KMS-11 (cell line): ENCODE data around the gene TNNT1.

Experiments
- H2AFZ ChIP-seq: fragments of 200-600 bp; sonication (generic); 2 replicates; pipeline ENCODE4 v1.6.1; 2016; ENCODE audit warnings: antibody characterized with exemption, mixed run types, low read depth
- H3K27ac ChIP-seq: fragments of 200-600 bp; sonication (generic); 2 replicates; pipeline ENCODE4 v1.6.1; 2016; ENCODE audit warnings: mild to moderate bottlenecking, mixed run types
- H3K27me3 ChIP-seq: fragments of 200-600 bp; sonication (generic); 2 replicates; pipeline ENCODE4 v1.6.1; 2017; ENCODE audit warnings: mild to moderate bottlenecking, low read depth, mixed run types, moderate library complexity; ENCODE audit not compliant: insufficient read depth
- H3K36me3 ChIP-seq: fragments of 200-600 bp; sonication (generic); 2 replicates; pipeline ENCODE4 v1.6.1; 2017; ENCODE audit warnings: mild to moderate bottlenecking, mixed run types; ENCODE audit not compliant: insufficient read depth
- H3K4me1 ChIP-seq: fragments of 200-600 bp; sonication (generic); 2 replicates; pipeline ENCODE4 v1.6.1; 2016; ENCODE audit warnings: mild to moderate bottlenecking, low read depth, mixed run types; ENCODE audit not compliant: poor library complexity, severe bottlenecking
- H3K4me2 ChIP-seq: fragments of 200-600 bp; sonication (generic); 2 replicates; pipeline ENCODE4 v1.7.0; 2016; ENCODE audit warnings: mild to moderate bottlenecking, mixed run types
- H3K4me3 ChIP-seq: fragments of 200-600 bp; sonication (generic); IDR thresholded peaks from 2 replicates; pipeline ENCODE4 v1.6.1; 2017; ENCODE audit warnings: low read depth, low read length, mixed read lengths; ENCODE audit not compliant: insufficient read depth
- H3K79me2 ChIP-seq: fragments of 200-600 bp; sonication (generic); 2 replicates; pipeline ENCODE4 v1.6.1; 2016; ENCODE audit warnings: low read depth, mixed run types; ENCODE audit not compliant: insufficient read depth
- H3K9ac ChIP-seq: fragments of 200-600 bp; sonication (generic); 2 replicates; pipeline ENCODE4 v1.6.1; 2016; ENCODE audit warnings: mild to moderate bottlenecking, mixed run types
- H4K20me1 ChIP-seq: fragments of 200-600 bp; sonication (generic); 2 replicates; pipeline ENCODE4 v1.6.1; 2016; ENCODE audit warnings: mild to moderate bottlenecking, mixed run types; ENCODE audit not compliant: insufficient read depth
- CTCF ChIP-seq: fragments of 200-600 bp; sonication (generic); conservative IDR thresholded peaks from 2 replicates; pipeline ENCODE4 v1.6.1; 2017; ENCODE audit warnings: low read depth, mild to moderate bottlenecking, antibody characterized with exemption, low read length, moderate library complexity, mixed read lengths

Gene TNNT1

GRCh38 chr19:55165952-55166529, 17.0 kb upstream of the TNNT1 start:
- H2AFZ ChIP-seq, result no peak overlapping the region; the same call in 1 of the 2 replicates
- no peaks in the 10 kb centered on the region for H4K20me1 ChIP-seq
- H3K27ac ChIP-seq, result no peak overlapping the region
- H3K4me3 ChIP-seq, result no peak overlapping the region
- no peak overlapping the region for H3K9ac ChIP-seq
- H3K4me2 ChIP-seq, result no peak overlapping the region
- H3K79me2 ChIP-seq, result no peaks in the 10 kb centered on the region
- no peaks in the 10 kb centered on the region for H3K36me3 ChIP-seq
- H3K27me3 ChIP-seq, result peaks cover 80% of the 10 kb centered on the region
- no peaks in the 10 kb centered on the region for H3K4me1 ChIP-seq
- TF ChIP-seq CTCF, result no peak

GRCh38 chr19:55161571-55162322, 12.7 kb upstream of the TNNT1 start:
- H3K36me3 ChIP-seq, result no peaks in the 10 kb centered on the region
- H3K27me3 ChIP-seq, result peaks cover 62% of the 10 kb centered on the region
- H3K4me1 ChIP-seq, result no peaks in the 10 kb centered on the region
- H3K4me2 ChIP-seq, result no peak overlapping the region
- H3K27ac ChIP-seq, result no peak overlapping the region
- no peaks in the 10 kb centered on the region for H3K79me2 ChIP-seq
- H3K9ac ChIP-seq, result no peak overlapping the region
- no peak overlapping the region for H3K4me3 ChIP-seq
- no peak overlapping the region for H2AFZ ChIP-seq
- no peaks in the 10 kb centered on the region for H4K20me1 ChIP-seq
- no peak for TF ChIP-seq CTCF

- Histone ChIP-seq H4K20me1 (no peaks in the 10 kb centered on the region), H3K4me3 (no peak overlapping the region), H3K4me1 (no peaks in the 10 kb centered on the region), H2AFZ (no peak overlapping the region), H3K79me2 (no peaks in the 10 kb centered on the region), H3K9ac (no peak overlapping the region), H3K4me2 (no peak overlapping the region), H3K36me3 (no peaks in the 10 kb centered on the region), H3K27ac (no peak overlapping the region), H3K27me3 (peaks cover 54% of the 10 kb centered on the region)
- TF ChIP-seq CTCF, result no peak
Measured at GRCh38 chr19:55160986-55161365, 12.0 kb upstream of the TNNT1 start.

- H3K27me3 ChIP-seq, result peaks cover 48% of the 10 kb centered on the region
- no peak overlapping the region for H2AFZ ChIP-seq
- no peaks in the 10 kb centered on the region for H3K36me3 ChIP-seq
- no peaks in the 10 kb centered on the region for H3K79me2 ChIP-seq
- no peaks in the 10 kb centered on the region for H3K4me1 ChIP-seq
- H3K9ac ChIP-seq, result no peak overlapping the region
- H3K27ac ChIP-seq, result no peak overlapping the region
- no peak overlapping the region for H3K4me2 ChIP-seq
- no peaks in the 10 kb centered on the region for H4K20me1 ChIP-seq
- no peak overlapping the region for H3K4me3 ChIP-seq
- TF ChIP-seq CTCF, result peak; percentile 87
Measured at GRCh38 chr19:55160128-55160985, 11.4 kb upstream of the TNNT1 start.
